ENCODE data around the gene HDAC11. TPM values are rescaled to one million over a fixed set of nuclear protein-coding genes. Genes with fewer than 3 reads are reported as not detected.

HDAC11 gene
- total and polyA plus RNA-seq, 7 donors = 9.2 to 29.6 (median 22.3) TPM

- Histone ChIP-seq H3K4me1 (peaks cover 35% of the 10 kb centered on the region), H3K9me3 (no peaks in the 10 kb centered on the region), H3K36me3 (ENCODE audit: insufficient read depth in 1 of 2, low read depth in 1 of 2) (no peaks in the 10 kb centered on the region), H3K4me3 (no peak overlapping the region), H3K27ac (peak overlapping the region; percentile 95), H3K27me3 (ENCODE audit: insufficient read depth in 3 of 3, low read length in 2 of 3) (no peaks in the 10 kb centered on the region)
- no peak for TF ChIP-seq CTCF (IDR thresholded peaks at IDR 0.05)
- peak in 1 of 2 donors; percentile 34 for DNase-seq
- ATAC-seq = no peak
- 40 to 51% (median 40%) methylated on average over 6 of the region's 6 CpGs for WGBS, 3 donors
- intact Hi-C loops (cut with DNase I) = no loop called here
These were observed 2.2 kb upstream of the HDAC11 start for GRCh38 chr3:13477943-13478342.

- Histone ChIP-seq H3K4me1 (peaks cover 37% of the 10 kb centered on the region), H3K4me3 (peak overlapping the region; percentile 88), H3K9me3 (no peaks in the 10 kb centered on the region), H3K27ac (peak overlapping the region; percentile 95), H3K27me3 (ENCODE audit: insufficient read depth in 3 of 3, low read length in 2 of 3) (no peaks in the 10 kb centered on the region), H3K36me3 (ENCODE audit: insufficient read depth in 1 of 2, low read depth in 1 of 2) (peaks cover 0 to 4% of the 10 kb centered on the region in 2 donors)
- no peak for TF ChIP-seq CTCF (IDR thresholded peaks at IDR 0.05)
- ATAC-seq (peak; percentile 42 to 65 (median 48)), DNase-seq (peak; percentile 56 to 76)
- WGBS, 3 donors = 0 to 3% (median 2%) methylated on average over 13 of the region's 13 CpGs
- intact Hi-C loops (cut with DNase I) = no loop called here
These were observed 849 bp upstream of the HDAC11 start for GRCh38 chr3:13479332-13479581.

- TF ChIP-seq CTCF (IDR thresholded peaks at IDR 0.05) = no peak
- H3K36me3 ChIP-seq (ENCODE audit: insufficient read depth in 1 of 2, low read depth in 1 of 2) = peaks cover 0 to 4% of the 10 kb centered on the region in 2 donors
- intact Hi-C loops (cut with DNase I) = no loop called here
- WGBS, 3 donors = 11 to 19% (median 16%) methylated on average over 51 to 70 of the region's 70 CpGs
- peak overlapping the region; percentile 88 for H3K4me3 ChIP-seq
- peak in 3 of 4 donors; percentile 3 to 8 (median 3) for ATAC-seq
- peak overlapping the region; percentile 95 for H3K27ac ChIP-seq
- H3K27me3 ChIP-seq (ENCODE audit: insufficient read depth in 3 of 3, low read length in 2 of 3) = no peaks in the 10 kb centered on the region
- peaks cover 51% of the 10 kb centered on the region for H3K4me1 ChIP-seq
- no peaks in the 10 kb centered on the region for H3K9me3 ChIP-seq
- no peak for DNase-seq
These were observed 523 bp downstream of the HDAC11 start for GRCh38 chr3:13480340-13481318.

- Histone ChIP-seq H3K9me3 (no peaks in the 10 kb centered on the region), H3K4me3 (no peak overlapping the region), H3K4me1 (peaks cover 49% of the 10 kb centered on the region), H3K27ac (no peak overlapping the region), H3K36me3 (ENCODE audit: insufficient read depth in 1 of 2, low read depth in 1 of 2) (peaks cover 0 to 4% of the 10 kb centered on the region in 2 donors), H3K27me3 (ENCODE audit: insufficient read depth in 3 of 3, low read length in 2 of 3) (no peaks in the 10 kb centered on the region)
- TF ChIP-seq CTCF (IDR thresholded peaks at IDR 0.05) = no peak
- 92 to 95% (median 94%) methylated on average over 10 of the region's 10 CpGs for WGBS, 3 donors
- intact Hi-C loops (cut with DNase I) = no loop called here
- DNase-seq = peak in 1 of 2 donors; percentile 14
- ATAC-seq = no peak
These were observed 2.1 kb downstream of the HDAC11 start for GRCh38 chr3:13482106-13482690.

Measured in psoas muscle (tissue), 8 donors.